ENCODE measurements around the gene PIK3R3. TPM values are rescaled to one million over a fixed set of nuclear protein-coding genes. Genes with fewer than 3 reads are reported as not detected.
"Not testable (repeated sequence)": the region's sequence is repeated elsewhere in the genome, so short reads cannot be mapped to it uniquely, and the experiment has no call there.

PIK3R3 gene
- polyA plus RNA-seq, 12 donors: 13.2 to 19.9 (median 17.4) TPM; not detected in 1

- DNase-seq: no peak
These were observed 59.5 kb downstream of the PIK3R3 start for GRCh38 chr1:46072975-46073374.

DNA sequence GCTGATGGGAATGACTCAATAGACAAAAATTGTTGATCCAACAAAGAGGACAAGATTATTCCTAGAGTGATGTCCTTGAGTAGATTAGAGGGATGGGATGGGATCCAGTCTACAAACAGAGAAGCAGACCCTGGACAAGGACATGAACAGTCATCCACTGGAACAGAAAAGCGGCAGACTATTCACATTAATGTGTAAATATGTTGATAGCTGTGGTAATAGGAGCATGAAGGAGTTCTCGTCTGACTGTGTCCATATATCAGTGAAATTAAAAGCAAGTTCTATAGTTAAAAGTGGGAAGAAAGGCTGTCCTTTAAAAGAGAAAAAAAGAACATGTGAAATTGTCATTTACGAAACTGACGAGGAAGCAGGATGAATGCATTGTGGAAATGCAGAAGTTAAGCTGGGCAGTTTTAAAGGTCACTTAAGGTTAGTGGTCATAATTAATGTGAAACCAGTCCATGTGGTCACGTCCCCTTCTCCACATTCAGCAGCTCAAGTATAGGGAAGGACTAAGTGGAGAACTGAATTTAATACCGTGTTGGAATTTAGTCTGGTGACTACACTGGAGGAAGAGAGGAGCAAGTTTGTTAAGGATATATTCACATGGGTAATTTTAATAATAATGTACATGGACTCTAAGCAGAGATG, 62.1 kb downstream of the PIK3R3 start:
- DNase-seq: peak; percentile 9

DNA sequence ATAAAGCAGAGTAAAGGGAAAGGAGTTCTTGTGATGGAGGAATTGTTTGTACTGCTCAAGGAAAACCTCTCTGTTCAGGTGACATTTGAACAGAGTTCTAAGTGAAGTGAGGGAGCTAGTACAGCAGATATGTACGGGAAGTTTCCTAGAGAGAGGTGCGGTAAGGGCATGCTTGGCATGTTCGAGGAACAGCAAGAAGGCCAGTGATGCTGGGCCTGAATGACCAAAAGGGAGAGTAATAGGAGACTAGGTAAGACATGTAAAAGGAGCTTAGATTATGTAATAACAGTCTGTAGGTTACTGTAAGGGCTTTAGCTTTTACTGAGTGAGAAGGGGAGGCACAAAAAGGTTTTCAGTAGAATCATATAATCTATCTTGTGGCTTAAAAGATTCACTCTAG, 63.9 kb downstream of the PIK3R3 start:
- DNase-seq: no peak

DNA sequence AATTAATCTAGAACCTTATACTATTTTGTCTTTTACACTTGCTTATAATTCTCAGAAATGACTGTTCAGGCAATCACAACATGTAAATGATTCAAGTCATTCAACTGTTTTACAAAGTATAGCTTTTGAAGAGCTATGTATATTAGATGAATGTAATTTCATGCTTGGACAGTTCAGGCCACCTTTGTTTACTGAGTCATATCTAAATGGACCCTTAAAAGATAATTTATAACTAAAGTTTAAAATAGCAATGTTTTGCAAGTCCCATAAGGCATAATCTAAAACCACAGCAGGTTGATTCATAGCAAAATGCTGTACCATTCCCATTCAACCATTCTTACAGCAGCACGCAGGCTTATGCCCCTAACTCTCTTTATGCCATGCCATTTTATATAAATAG, 64.8 kb downstream of the PIK3R3 start:
- no peak for DNase-seq

DNA sequence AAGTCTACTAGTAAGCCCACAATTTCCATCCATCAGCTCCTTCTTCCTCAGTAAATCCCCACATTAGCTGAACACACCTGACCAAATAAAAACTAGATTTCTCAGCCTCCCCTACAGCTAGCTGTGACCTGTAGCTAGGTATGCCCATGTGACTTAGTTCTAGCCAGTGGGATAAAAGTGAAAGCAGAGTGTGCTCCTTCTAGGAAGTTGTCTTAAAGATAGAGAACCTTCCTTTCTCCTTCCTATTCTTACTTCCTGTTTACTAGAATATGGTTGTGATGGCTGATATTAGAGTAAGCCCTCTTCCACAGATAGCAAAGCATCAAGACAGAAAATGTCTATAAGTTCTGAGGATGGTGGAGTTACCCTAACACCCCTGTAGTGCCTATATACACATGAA, 67.0 kb downstream of the PIK3R3 start:
- DNase-seq: no peak

DNA sequence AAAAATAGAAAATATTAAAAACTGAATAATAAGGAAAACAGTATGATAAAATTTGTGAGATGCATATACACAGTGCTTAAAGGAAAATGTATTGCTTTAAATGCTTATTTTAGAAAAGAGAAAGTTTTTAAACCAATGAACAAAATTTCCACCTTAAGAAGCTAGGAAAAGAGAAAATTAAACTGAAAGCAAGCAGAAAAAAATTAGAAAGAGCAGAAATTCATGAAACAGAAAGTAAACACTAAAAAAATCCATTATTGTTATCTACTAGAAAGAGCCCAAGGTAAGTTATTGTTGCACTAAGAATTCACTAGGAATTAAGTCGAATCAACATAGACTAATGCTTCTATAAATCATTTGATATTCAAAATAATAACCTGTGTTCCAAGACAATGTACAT, 67.7 kb downstream of the PIK3R3 start:
- no peak for DNase-seq

- no peak for DNase-seq
These were observed 69.6 kb downstream of the PIK3R3 start for GRCh38 chr1:46062651-46063319.

- DNase-seq: no peak
These were observed 71.3 kb downstream of the PIK3R3 start for GRCh38 chr1:46061146-46061545.

DNA sequence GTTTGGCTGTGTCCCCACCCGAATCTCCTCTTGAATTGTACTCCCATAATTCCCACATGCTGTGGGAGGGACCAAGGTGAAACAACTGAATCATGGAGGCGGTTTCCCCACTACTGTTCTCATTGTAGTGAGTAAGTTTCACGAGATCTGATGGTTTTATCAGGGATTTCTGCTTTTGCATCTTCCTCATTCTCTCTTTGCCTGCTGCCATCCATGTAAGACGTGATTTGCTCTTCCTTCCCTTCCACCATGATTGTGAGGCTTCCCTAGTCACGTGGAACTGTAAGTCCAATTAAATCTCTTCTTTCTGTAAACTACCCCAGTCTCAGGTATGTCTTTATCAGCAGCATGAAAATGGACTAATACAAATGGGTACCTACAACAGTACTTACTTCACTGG, 73.5 kb downstream of the PIK3R3 start:
- no peak for DNase-seq

GRCh38 chr1:46057781-46058180, 74.6 kb downstream of the PIK3R3 start:
- DNase-seq: no peak

DNA sequence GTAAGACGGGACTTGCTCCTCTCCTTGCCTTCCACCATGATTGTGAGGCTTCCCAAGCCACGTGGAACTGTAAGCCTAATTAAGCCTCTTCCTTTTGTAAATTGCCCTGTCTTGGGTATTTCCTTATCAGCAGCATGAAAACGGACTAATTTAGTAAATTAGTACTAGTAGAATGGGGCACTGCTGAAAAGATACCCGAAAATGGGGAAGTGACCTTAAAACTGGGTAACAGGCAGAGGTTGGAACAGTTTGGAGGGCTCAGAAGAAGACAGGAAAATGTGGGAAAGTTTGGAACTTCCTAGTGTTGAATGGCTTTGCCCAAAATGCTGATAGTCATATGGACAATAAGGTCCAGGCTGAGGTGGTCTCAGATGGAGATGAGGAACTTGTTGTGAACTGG, 75.2 kb downstream of the PIK3R3 start:
- not testable (repeated sequence) for DNase-seq

DNA sequence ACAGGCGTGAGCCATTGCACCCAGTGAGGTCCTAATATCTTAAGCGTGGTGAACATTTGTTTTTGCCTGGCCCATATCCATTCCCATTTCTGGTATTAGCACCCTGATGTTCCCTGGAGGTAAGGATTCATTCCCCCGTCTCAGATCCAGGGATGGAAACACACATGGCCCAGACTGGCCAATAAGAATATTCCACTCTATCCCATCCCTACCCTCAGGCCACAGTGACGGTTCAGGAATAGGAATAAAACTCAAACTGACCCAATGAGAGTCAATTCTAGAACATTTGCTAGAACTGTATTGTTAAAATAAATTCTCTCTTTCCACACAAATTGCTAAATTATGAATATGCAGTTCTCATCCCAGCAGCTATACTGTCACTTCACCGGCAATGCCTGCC, 76.1 kb downstream of the PIK3R3 start:
- no peak for DNase-seq

DNA sequence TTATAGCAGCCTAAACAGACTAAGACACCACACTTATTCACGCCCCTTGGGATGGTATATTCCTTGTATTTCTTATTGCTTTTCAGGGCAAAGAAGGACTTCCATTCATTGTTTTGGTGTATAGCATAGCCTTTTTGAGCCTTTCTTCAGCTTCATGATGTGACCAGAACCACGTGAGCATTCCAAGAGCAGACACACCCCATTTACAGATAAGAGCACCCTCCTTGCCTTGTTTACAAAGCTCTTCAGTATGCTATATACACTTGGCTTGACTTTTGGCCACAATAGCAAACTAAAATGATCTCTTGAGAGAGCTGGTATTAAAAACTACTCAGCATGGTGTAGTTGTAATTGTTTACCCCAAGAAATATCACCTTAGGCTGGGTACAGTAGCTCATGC, 78.7 kb downstream of the PIK3R3 start:
- DNase-seq: no peak

GRCh38 chr1:46044116-46044515, 88.3 kb downstream of the PIK3R3 start:
- no peak for DNase-seq

GRCh38 chr1:46043458-46044017, 88.9 kb downstream of the PIK3R3 start:
- no peak for DNase-seq

- DNase-seq: no peak
These were observed 90.5 kb downstream of the PIK3R3 start for GRCh38 chr1:46041974-46042373.

DNA sequence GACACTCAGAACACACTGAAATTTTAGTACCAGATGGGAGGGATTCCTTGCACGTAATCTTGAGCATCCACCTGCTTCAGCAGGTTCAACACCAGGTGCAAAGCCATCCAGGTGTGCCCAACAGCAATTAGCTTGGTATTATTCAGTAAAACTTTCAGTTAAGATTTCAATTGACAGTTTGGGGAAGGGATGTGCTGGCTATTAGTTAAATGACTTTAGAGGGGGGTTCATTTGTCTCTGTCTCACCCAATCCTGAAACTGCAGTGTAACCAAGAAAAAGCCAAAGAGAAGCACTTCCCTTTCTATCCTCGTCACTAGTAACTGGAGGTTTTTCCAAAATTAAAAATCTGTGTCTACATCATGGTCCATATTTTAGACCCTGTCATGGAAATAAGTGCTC, 90.9 kb downstream of the PIK3R3 start:
- no peak for DNase-seq

DNA sequence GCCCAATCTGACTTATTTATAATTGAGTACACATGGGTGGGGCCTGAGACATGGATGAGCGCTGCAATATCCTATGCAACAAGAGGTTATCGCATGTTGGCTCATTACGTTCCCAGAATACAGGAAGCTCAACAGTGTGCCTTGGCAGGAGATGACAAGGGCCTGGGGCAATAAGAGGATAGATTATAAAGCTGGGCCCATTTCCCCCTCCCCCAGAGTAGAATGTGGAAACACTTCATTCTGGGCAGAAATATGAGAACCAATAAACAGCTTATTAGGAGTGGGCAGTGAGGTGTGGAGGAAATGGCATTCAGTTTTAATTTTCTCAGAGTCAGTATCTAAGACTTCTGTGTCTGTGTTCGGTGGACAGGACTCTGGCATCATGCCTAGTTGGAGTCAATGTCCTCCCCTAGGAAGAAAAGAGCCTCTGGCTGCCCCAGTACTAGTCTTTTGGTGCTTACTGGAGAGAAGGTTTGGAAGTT, 92.8 kb downstream of the PIK3R3 start:
- DNase-seq: peak; percentile 15

DNA sequence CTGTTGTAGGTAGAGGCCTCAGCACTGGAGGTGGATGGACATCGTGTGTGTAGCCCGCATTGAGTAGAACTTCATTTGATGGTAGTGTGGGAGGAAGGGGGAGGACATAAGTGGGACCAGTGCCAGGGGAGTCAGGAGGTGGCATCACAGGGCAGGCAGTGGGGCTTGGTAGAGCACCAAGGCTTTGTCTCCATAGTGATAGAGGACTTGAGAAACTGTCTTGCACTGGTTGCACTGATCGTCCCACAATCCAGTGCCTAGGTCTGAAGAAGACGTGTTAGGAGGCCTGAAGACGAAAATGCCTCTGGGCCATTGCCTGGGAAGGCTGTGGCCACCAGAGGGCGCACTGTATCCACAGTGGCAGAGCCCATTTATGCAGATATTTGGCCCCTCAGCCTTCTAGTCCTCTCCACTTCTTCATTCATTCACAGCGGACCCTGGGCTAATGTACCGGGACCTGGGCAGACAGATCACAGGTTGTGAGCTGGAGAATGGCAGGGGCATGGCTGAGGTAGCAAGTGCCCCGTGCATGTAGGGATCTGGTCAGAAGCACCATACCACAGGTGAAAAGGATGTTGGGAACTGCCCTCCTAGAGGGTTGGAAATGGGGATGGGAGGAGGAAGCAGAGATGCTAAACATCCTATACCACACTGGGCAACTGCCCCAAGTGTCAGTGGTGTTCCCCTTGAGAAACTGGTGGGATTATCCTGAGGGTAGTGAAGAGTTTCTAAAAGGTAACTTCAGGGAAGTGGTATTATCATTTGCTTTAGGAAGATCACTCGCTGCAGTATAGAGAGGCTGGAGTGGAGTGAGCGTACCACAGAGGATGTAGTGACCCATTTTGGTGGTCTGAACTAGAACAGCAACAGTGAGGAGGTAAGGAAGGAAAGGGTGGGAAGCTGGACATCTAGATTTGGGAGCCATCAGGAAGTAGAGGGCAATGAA, 95.3 kb downstream of the PIK3R3 start:
- DNase-seq: peak; percentile 88

GRCh38 chr1:46034601-46035516, 97.6 kb downstream of the PIK3R3 start:
- DNase-seq: no peak
